Measurements from ENCODE around the gene CEP41.

Gene CEP41

DNA sequence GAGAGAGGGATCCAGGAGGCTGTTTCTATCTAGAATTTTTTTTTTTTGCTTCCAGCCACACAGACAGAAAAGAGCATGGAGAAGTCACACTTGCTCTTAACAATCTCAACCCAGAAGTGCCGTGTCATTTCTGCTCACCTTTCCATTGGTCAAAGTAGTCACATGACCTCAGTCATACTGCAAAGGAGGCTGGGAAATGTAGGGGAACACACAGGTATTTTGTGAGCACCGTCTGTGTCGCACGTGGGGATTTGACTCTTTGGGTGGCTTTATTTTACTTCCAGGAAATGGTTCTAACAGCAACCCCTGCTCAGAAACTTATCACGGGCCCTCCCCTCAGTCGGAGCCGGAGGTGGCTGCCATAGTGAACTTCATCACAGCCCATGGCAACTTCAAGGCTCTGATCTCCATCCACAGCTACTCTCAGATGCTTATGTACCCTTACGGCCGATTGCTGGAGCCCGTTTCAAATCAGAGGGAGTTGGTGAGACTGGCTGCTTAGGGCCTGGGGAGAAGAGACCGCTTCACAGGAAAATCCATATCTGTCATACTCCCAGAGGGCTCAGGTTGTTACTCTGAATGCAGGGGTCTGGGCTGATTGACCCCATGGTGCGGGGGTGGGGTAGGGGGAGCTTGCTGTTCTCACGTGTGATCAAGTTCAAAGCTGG is 73.6 kb downstream of the CEP41 start:
- DNase-seq, result no peak

DNA sequence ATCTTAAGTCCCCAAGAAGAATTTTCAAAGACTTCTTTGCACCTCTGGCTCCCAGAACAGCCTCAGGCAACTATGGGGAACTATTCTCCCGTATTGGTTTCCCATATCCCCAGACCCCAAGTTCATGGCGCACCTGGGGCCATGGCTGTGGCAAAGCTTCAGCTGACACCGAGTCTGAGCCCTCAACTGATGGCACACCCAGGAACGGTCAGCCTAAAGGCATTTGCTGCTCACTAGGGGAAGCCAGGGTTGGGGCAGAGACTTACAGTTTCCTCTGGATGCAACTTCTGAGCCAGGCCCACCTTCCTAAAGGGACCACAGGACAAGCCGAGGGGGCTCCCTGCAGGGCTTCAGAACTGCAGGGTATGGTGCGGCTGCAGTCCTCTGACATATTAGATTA is 74.3 kb downstream of the CEP41 start:
- DNase-seq, result no peak

DNA sequence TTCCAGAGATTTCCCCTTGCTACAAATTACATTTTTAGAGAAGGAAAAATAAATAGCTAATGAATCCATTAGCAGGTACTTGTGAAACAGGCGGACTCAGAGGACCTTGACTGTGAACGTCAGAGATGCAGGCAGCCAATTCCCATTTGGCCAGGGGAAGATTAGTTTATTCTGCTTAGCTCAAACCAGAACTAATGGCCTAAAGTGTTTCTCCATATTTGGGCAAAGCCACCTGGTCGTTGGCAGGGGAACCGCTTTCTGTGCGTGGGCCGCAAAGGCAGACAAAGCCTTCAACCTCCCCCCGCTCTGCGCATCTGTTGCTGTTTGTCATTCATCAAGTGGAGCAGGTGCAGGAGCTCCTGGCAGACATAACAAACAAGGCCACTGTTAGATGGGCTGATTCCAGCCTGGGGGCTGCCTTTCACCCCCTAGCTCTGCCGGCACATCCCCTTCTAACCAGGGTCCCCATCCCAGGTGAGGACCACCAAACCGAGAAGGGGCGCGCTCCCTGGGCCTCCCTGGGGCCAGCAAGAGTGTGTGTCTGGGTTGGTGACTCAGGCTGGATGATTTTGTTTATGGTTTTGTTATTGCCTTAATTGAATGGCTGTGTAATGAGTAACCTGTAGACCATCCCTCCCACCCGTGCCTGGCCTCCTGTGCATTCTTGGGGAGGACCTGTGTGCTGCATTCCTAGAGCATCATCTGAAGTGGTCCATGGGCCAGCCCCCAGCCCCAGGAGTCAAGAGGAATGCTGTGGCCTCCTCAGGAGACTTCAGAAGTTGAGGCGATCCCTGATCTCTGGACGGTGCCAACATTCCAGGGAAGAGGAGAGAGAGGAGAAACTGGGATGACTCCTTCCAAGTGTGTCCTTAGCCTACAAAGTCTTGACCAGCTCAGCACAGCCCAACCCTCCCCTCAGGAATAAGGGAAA is 75.0 kb downstream of the CEP41 start:
- peak in 1 of 2 experiments; percentile 2 for DNase-seq

DNA sequence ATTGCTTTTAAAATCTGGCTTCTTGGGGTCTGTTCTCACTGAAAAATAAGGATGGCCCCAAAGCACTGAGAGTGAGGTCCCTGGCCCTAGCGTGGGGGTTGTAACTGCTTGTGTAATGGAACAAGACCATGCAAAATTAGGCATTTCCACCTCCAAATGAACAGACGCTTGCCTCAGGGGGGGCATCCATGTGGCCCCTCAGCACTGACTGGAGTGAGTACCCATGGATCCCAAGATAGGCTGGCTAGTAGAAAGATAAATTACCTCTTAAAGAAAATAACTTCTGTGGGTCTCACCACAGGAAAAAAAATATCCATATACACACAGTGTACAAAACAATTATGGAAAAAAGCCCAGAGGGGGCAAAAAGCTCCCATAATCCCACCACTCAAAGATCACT is 75.7 kb downstream of the CEP41 start:
- DNase-seq, result no peak

DNA sequence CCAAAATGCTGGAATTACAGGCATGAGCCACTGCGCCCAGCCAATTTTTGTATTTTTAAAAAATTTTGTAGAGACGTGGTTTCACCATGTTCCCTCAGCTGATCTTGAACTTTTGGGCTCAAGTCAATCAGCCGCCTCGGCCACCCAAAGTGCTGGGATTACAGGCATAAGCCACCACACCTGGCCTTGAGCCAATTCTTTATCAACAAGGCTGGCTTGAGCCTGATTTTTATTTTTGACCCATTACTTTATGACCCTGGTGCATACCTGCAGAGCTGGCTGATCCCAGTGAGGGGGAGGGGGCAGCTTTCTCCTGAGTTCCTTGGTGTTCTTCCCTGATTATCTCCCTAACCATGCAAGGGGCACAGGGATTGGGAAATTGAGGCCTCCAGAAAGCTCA is 76.4 kb downstream of the CEP41 start:
- no peak for DNase-seq

DNA sequence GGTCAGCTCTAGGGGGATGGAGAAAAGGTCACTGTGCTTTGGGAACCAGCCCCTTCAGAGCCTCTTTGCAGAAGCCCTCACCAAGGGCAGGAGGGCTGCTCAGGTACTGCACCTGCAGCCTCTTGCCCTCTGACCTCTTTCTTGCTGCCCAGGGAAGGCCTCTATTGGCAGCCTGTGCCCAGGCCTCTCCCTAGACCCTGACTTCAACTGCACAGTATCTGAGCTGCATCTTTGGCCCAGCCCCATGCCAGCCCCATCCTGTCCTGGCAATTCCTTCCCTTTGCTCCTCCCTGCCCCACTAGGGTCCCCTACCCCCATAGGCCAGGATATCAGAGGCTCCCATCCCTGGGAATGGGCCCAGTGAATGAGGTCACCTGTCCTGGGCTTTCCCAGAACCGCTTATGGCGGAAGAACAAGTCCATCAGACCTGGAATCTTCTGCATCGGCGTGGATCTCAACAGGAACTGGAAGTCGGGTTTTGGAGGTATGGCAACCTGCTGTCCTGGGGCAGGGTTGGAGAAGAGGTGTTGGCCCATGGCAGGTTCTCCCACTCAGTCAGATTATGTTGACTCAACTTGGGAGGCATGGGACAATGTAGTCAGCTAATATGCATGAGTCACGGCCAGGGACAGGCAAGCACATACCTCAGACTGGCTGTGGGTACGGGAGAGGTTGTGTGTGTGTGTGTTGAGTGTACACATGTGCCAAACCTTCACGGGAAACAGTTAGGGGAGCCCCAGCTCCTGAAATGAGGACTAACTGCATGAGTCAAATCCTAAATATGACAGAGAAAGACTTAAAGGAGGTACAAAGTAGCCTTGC is 77.6 kb downstream of the CEP41 start:
- no peak for DNase-seq

DNA sequence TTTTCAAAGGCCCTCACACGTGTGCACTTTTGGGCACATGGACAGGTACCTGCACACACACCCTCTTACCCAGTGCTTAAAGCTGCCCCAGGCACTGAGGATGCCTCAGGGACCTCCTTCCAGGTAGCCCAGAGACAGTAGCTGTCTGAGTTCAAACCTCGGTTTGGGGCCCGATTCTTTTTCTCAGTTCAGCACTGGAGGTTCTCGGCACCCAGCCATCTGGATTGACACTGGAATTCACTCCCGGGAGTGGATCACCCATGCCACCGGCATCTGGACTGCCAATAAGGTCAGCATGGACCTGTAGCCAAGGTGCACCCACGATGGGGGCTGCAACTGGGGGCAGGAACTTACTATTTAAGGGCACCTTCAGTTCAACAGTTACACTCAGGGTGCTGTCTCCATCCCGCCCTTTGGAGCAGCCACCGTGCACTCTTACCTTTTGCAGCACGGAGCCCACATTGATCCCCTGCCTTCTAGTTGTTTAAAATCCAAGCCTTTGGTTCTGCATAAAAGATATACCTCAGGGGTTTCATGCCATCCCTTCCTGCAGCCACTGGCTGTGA is 78.5 kb downstream of the CEP41 start:
- DNase-seq, result no peak

DNA sequence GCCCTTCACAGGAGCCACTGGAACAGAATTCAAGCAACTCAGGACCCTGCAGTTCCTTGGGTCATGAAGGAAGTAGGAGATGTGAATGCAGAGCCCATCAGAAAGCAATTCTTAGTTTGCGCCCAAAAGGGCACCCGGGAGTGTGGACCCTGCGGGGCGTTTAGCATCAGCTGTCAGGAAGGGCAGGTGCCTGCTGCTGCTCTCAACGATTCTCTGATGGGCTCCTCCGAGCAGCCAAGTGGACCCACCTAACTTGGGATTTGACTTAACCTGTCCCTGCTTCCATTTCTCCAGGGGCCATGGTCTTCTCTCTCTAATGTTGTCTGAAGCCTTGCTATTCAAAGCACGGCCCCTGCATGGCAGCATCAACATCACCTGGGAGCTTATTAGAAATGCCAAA is 79.1 kb downstream of the CEP41 start:
- no peak for DNase-seq

DNA sequence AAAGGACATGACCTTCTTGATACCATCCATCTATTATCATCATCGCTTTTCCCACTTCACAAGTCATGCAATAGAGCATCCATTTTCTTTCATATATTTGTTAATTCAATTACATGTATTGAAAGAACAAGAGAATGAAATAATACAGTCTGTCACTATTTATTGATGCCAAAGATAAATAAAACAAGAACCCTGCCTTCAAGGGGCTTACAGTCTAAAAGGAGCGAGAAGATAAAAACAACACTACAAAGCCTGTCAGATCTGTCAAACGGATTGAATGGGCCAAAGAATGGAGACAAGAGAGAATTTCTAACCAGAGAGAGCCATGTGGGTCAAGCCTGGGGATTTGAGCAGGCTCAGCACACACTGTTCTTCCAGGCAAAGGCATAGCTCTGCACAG is 80.3 kb downstream of the CEP41 start:
- no peak for DNase-seq

DNA sequence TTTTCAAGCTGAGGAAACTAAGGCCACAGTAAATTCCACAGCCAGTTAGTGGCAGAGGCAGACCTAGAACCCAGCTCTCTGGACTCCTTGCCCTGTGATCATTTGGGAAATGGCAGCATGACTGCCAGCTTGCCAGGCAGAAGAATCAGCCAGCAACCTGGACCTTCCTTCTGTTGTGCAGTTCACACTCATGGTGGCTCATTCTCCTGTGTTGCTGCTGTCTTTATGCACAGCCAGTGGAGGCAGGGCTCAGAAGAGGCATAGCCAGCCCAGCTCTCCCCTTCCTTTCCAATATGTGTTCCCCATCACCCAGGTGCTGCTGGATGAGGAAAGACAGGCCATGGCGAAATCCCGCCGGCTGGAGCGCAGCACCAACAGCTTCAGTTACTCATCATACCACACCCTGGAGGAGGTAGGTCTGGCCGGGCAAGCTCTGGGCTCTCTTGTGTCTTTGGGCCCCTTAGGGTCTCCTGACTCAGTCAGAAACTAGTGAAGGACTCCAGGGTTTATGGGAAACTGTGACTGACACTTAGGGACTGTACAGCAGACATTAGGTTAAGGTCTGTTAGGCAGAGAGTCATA is 81.4 kb downstream of the CEP41 start:
- no peak for DNase-seq

DNA sequence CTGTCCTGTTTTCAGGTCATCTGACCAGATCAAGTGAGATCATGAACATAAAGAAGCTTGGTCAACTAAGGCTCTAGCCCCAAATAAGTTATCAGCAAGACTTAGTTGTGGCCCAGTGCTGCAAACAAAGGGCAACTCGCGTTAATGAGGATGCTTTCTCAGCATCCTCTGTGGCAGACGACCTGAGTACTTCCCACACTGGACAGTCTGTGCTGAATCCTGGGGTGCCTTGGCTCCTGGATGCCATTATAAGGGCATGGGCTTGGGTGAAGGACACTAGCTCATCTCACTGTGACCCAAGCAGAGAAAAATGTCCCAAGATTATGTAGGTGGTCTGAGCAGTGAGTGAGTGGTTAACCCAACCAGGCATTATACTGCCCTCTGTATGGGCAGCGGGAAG is 82.3 kb downstream of the CEP41 start:
- no peak for DNase-seq

DNA sequence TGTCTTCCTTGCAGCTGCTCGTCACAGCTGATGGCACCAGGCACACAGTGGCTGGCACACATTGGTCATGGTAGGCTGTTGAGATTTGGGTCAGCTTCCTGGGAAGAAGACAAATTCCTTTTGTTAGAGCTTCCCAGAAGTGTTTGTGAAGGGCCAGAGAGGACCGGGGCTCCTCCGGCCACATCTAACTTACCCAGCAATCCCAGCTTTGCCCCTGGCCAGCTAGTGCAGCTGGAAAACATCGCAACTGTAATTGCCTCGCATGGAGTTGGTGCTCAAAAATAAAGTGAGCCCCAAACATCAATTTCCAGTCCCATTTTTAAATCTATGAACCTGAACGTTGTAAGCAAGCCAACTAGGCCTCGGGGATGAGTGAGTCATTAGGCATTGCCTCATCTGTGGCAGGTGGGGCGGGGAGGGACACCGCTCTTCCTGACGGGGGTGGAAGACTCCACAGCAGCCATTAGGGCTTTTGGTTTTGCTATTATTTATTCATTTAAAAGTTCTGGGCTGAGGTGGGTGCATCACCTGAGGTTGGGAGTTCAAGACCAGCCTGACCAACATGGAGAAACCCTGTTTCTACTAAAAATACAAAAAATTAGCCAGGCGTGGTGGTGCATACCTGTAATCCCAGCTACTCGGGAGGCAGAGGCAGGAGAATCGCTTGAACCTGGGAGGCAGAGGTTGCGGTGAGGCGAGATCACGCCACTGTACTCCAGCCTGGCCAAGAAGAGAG is 83.8 kb downstream of the CEP41 start:
- DNase-seq, result no peak

DNA sequence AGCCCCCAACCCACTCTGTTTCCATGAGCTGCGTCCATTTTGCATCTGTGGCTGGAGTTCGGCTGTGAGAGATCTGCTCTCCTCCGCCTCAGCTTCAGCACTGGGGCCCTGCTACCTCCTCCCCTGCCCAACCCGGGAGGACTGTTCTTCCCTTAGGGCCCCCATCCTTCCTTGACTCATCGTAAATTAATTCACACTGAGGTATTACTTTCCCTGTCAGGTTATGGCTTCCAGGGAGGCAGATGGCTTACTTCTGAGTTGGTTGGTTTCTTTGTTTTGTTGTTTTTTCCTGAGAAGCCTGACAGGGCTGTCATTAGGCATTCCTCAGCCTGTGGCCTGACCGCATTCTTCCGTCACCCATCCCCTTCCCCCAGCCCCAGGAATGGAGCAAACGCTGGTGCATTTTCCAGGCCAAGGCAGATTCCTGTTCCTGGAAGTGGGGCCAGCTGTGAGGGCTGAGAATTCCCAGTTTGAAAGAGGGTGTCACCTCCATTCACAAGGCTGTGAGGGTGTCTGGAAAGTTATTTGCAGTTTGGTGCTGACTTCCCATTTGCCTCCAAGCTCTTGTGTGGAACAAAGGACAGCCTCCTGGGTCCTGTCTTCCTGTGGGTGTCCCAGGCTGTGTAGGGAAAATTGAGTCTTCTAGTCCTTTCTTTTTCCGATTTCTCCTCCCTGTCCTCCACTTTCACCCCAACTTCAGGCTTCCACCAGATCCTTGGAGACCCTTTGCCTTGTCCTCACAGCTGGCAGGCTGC is 84.5 kb downstream of the CEP41 start:
- no peak for DNase-seq

DNA sequence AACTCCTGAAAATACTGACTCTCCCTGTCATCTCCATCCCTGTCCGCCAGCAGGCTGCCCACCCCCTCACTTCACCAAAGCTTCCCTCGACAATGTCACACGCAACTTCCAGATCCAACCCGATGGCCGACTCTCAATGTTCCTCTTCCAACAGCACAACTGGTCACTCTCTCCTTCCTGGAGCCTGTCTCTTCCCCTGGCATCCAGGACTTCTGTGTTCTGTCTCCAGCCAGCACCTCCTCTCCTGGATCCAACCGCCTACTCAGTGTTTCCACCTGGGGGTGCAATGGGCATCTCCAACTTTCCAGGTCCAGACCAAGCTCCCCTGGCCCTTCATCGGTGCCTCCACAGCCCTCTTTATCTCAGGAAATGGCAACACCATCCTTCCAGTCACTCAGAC is 87.6 kb downstream of the CEP41 start:
- no peak for DNase-seq

DNA sequence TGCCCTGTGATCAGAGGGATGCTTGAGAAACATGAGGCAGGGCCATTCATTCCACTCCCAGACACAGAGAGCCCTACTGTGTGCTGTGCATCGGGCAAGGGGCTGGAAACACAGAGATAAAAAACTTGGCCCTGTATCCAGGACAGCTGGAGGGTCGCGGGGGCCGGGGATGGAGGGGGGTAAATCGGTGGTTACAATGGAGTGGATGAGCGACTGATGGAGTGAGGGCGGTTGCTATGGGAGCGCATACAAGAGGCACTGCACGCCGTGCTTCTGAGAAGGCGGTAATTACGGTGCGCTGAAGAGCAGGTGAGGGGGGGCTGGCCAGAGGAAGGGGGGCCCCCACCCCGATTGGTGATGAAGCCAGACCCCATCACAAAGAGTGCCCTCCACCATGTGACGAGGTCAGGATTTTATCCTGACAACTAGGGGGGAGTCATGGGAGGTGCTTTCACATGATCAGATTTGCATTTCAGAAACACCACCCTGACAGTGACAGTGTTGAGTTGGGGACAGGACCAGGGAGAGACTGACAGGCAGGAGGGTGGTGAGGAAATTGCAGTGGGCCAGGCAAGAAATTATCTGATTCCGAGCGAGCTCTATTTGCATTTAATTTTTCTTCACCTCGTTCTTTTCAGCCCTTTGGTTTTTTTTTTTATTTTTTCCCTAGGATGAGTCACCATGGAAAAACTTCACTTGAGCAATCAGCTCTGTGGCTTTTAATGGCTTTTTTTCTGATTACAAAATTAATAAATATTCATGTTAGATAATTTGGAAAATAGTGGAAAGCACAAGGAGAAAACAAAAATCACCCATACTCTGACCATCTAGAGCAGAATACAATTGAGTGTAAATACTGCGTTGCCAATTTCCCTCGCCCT is 88.4 kb downstream of the CEP41 start:
- DNase-seq, result no peak

DNA sequence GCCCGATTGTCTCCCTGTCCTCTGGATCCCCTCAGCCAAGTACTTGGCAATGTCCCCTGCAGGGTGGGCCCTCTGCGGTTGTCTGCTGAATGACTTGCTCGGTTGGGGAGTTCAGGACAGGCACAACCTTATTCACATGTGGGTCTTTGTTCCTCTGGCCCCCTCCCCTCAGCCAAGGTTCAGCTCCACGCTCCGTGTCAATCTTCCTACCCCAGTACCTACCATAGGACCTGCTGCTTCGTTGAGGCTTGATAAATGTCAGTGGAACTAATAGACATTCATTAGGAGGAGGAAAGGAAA is 89.1 kb downstream of the CEP41 start:
- no peak for DNase-seq

DNA sequence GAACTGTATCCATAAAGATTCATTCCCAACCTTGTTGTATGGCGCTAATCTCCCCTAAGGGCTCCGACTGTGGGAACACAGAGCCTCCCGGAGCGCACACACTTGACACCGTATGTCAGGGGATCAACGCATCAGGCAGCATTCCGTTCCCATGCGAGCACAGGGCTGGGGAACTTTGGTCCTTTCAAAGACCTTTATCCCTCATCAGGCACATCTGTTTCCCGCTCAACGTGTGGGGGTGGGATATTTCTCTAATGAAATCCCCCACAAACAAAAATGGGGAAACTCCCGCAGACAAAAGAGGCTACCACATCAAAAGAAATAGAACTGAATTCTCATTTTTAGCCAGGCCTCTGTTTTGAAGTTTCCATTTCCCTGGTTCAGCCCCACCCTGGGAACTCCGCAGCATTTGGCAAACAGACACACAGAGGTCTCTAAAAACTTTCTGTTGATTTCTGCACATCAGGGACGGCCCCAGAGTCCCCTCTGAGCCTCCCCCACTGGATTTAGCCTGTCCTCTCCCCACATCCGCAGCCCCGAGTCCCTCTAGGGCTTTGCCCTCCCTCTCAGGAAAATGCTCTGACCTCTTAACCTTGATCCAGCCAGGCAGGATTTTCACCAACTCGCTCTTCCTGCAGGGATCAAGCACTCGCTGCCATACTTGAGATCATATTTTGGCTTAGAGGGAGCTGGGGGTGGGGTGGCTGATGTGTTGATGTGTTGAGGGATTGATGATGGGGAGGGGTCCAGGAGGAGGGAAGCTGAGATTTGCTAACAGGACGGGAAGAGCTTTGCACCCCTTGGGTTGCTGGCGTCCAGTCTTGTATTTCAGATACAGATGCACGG is 89.6 kb downstream of the CEP41 start:
- DNase-seq, result no peak

DNA sequence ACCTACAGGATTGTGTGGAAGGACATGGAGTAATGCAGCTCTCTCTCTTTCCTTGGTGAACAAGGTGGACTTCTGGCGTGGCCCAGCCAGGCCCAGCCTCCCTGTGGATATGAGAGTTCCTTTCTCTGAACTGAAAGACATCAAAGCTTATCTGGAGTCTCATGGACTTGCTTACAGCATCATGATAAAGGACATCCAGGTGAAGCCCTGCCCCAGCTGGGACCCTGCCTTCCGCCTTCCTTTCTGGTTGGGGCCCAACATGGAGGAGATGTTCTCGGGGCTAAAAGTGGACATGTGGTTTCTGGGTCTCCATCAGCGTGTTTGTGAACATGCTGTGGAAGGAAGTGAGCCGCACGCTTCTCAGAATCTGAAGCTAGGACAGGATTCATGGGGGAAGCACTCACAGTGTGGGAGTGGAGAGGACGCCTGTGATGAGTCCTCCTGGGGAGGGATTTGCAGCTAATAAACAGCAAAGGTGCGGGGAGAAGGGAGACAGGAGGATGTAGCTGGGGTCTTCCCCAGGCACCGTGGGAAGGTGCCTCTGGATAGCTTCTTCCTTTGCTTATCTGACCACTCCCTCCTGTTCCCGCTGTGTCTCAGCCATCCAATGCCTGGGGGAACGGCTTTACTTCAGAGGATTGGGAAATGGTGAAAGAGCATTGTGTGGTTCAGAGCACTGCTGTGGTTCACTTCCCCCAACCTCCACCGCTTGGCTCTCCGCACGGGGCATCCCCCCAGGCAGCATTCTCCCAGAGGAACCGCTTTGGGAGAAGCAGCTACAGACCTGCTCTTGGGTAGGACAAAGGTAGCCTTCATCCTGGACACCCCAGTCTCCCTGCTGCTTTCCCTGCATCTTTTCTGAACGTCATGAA is 90.7 kb downstream of the CEP41 start:
- no peak for DNase-seq
